Dendritic cell treated with granulocyte-macrophage colony-stimulating factor and Interleukin-4, amounts not matched to agents 40 ng/mL and 50 ng/mL, for 4 days (primary cell): Measurements from ENCODE around the gene SPATA31D4.
"Not testable (repeated sequence)": the region's sequence is repeated elsewhere in the genome, so short reads cannot be mapped to it uniquely, and the experiment has no call there.

Experiments
- H3K27ac Mint-ChIP-seq: one replicate; pipeline ENCODE4 v1.8.0; 2022; ENCODE audit warnings: mild to moderate bottlenecking, mixed read lengths
- H3K27me3 Mint-ChIP-seq: one replicate; pipeline ENCODE4 v1.8.0; 2022; ENCODE audit warnings: mild to moderate bottlenecking, mixed read lengths
- H3K36me3 Mint-ChIP-seq: one replicate; pipeline ENCODE4 v1.8.0; 2022; ENCODE audit warnings: low read depth, mixed read lengths
- H3K4me1 Mint-ChIP-seq: one replicate; pipeline ENCODE4 v1.8.0; 2022; ENCODE audit warnings: low read depth, mixed read lengths
- H3K4me3 Mint-ChIP-seq: one replicate; pipeline ENCODE4 v1.8.0; 2022; ENCODE audit warnings: mild to moderate bottlenecking, moderate library complexity, mixed read lengths
- H3K9me3 Mint-ChIP-seq: one replicate; pipeline ENCODE4 v1.8.0; 2022; ENCODE audit warnings: mixed read lengths
- intact Hi-C: fragments of 100-400 bp; cut with micrococcal nuclease; formaldehyde crosslinking; loops from one replicate; pipeline ENCODE4 v1.15.0; 2022

Gene SPATA31D4

GRCh38 chr9:81928305-81928704 is at the start of gene SPATA31D4:
Gene SPATA31D4, plus strand, starts transcription at chr9:81928428. Its CDS starts 86 bp downstream, at chr9:81928514.
- H3K36me3 Mint-ChIP-seq, H3K27ac Mint-ChIP-seq: not testable (repeated sequence)

DNA sequence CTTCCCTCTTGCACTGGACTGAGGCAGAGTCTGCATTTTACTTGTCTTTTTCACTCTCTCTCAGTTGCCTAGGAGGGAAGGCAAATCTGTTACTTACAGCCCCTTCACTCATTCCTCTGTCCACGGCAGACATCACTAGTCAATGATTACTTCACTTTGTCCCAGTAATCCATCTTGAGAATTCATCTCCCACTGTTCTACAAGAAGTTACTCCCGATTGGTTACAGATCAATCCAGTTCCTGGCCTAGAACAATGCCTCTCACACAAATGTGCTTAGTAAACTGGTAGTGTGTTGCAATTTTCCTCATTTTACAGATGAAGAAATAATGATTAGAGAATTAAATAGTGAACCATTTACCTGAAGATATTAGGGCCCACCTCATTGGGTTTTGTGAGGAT is 49.7 kb upstream of the SPATA31D4 start:
- Mint-ChIP-seq H3K9me3 (peaks cover 9% of the 10 kb centered on the region), H3K4me3 (no peak overlapping the region), H3K36me3 (no peaks in the 10 kb centered on the region), H3K4me1 (peaks cover 6% of the 10 kb centered on the region), H3K27me3 (no peaks in the 10 kb centered on the region), H3K27ac (no peak overlapping the region)
- intact Hi-C loops = no loop called here

More at GRCh38 chr9:81928305-81928704, at the start of gene SPATA31D4:
- H3K4me1 Mint-ChIP-seq, H3K4me3 Mint-ChIP-seq, intact Hi-C loops, H3K27me3 Mint-ChIP-seq, H3K9me3 Mint-ChIP-seq: not testable (repeated sequence)

DNA sequence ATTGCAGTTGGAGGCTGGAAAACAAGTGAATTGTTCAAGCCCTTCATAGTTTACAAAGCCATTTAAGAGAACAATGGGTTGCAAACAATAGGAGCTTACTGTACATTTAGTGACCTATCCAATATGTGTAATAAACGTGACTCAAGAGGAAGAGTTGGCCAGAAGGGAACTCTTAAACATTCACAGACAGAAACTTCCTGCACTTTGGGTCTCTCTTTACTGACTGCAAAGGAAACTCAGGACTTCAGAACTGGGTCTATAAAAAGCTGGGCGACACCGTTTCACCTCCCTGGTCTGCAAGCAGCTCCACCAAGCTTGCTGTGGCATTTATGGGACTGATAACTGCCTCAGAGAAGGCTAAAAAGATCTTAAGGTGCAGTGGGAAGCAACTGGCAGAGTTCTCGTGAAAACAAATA is 48.7 kb upstream of the SPATA31D4 start:
- no peaks in the 10 kb centered on the region for H3K27me3 Mint-ChIP-seq
- no peak overlapping the region for H3K4me3 Mint-ChIP-seq
- H3K4me1 Mint-ChIP-seq = peaks cover 6% of the 10 kb centered on the region
- H3K36me3 Mint-ChIP-seq = no peaks in the 10 kb centered on the region
- no peak overlapping the region for H3K27ac Mint-ChIP-seq
- H3K9me3 Mint-ChIP-seq = peaks cover 6% of the 10 kb centered on the region
- intact Hi-C loops = no loop called here

GRCh38 chr9:81885602-81886001 is 42.6 kb upstream of the SPATA31D4 start:
- Mint-ChIP-seq H3K27me3 (no peaks in the 10 kb centered on the region), H3K36me3 (no peaks in the 10 kb centered on the region), H3K9me3 (no peaks in the 10 kb centered on the region), H3K27ac (no peak overlapping the region), H3K4me3 (no peak overlapping the region), H3K4me1 (no peaks in the 10 kb centered on the region)
- intact Hi-C loops = no loop called here

DNA sequence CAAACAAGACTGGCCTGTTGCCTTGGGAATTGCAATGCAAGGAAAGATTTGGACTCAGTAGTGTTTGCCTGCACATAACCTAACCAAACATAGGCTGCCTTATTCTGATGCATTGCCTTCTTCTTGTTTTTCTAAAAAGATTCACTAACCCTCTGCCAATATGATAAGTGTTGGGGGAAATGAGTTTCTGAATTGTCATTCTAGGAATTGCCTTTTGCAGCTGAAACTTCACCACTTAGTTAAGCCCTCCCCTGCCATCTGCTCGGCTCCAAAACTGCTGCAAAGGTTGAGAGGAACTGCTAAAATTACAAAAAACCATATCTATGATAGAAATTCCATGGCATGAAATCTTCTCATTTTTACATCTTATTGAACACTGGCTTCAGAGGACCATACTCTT is 41.6 kb upstream of the SPATA31D4 start:
- Mint-ChIP-seq H3K4me1 (no peaks in the 10 kb centered on the region), H3K36me3 (no peaks in the 10 kb centered on the region), H3K4me3 (no peak overlapping the region), H3K27me3 (no peaks in the 10 kb centered on the region), H3K9me3 (no peaks in the 10 kb centered on the region), H3K27ac (no peak overlapping the region)
- intact Hi-C loops = no loop called here

DNA sequence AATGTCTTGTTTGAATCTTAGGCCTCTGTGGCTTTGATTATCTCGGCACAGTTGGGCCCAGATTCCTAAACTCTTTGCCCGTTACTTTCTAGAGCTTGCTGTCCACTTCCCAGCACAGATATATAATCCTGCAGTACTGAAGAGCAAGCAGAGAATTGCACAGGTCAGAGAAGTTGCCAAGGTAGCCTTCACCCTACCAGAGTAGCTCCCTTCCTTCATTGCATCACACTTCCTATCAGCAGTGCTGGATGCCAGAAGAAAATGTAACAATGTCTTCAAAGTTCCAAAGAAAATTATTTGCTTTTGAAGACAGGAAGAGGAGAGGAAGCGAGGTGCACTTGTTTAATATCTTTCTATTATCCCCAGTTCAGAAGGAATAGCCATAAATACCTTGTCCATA is 38.1 kb upstream of the SPATA31D4 start:
- no peak overlapping the region for H3K4me3 Mint-ChIP-seq
- no peaks in the 10 kb centered on the region for H3K27me3 Mint-ChIP-seq
- intact Hi-C loops = no loop called here
- H3K4me1 Mint-ChIP-seq = no peaks in the 10 kb centered on the region
- peaks cover 1% of the 10 kb centered on the region for H3K9me3 Mint-ChIP-seq
- H3K27ac Mint-ChIP-seq = no peak overlapping the region
- no peaks in the 10 kb centered on the region for H3K36me3 Mint-ChIP-seq

- intact Hi-C loops = no loop called here
- peaks cover 14% of the 10 kb centered on the region for H3K9me3 Mint-ChIP-seq
- H3K4me3 Mint-ChIP-seq = no peak overlapping the region
- H3K36me3 Mint-ChIP-seq = no peaks in the 10 kb centered on the region
- H3K27me3 Mint-ChIP-seq = no peaks in the 10 kb centered on the region
- H3K27ac Mint-ChIP-seq = no peak overlapping the region
- no peaks in the 10 kb centered on the region for H3K4me1 Mint-ChIP-seq
Observed at GRCh38 chr9:81892440-81892839, 35.8 kb upstream of the SPATA31D4 start.

GRCh38 chr9:81893929-81894328 is 34.3 kb upstream of the SPATA31D4 start:
- no peaks in the 10 kb centered on the region for H3K27me3 Mint-ChIP-seq
- intact Hi-C loops = no loop called here
- no peaks in the 10 kb centered on the region for H3K4me1 Mint-ChIP-seq
- no peak overlapping the region for H3K27ac Mint-ChIP-seq
- no peaks in the 10 kb centered on the region for H3K36me3 Mint-ChIP-seq
- no peak overlapping the region for H3K4me3 Mint-ChIP-seq
- peaks cover 14% of the 10 kb centered on the region for H3K9me3 Mint-ChIP-seq

- Mint-ChIP-seq H3K4me3 (no peak overlapping the region), H3K36me3 (no peaks in the 10 kb centered on the region), H3K27me3 (no peaks in the 10 kb centered on the region), H3K27ac (no peak overlapping the region), H3K4me1 (no peaks in the 10 kb centered on the region), H3K9me3 (peaks cover 14% of the 10 kb centered on the region)
- intact Hi-C loops = no loop called here
Observed at GRCh38 chr9:81894891-81895290, 33.3 kb upstream of the SPATA31D4 start.

- intact Hi-C loops = no loop called here
- H3K4me1 Mint-ChIP-seq = no peaks in the 10 kb centered on the region
- H3K9me3 Mint-ChIP-seq = peaks cover 14% of the 10 kb centered on the region
- no peak overlapping the region for H3K27ac Mint-ChIP-seq
- no peak overlapping the region for H3K4me3 Mint-ChIP-seq
- no peaks in the 10 kb centered on the region for H3K27me3 Mint-ChIP-seq
- no peaks in the 10 kb centered on the region for H3K36me3 Mint-ChIP-seq
Observed at GRCh38 chr9:81896070-81896469, 32.2 kb upstream of the SPATA31D4 start.

- Mint-ChIP-seq H3K27ac (no peak overlapping the region), H3K36me3 (no peaks in the 10 kb centered on the region), H3K4me1 (no peaks in the 10 kb centered on the region), H3K27me3 (no peaks in the 10 kb centered on the region), H3K4me3 (no peak overlapping the region), H3K9me3 (peaks cover 14% of the 10 kb centered on the region)
- intact Hi-C loops = no loop called here
Observed at GRCh38 chr9:81898851-81899250, 29.4 kb upstream of the SPATA31D4 start.

GRCh38 chr9:81902196-81902595 is 26.0 kb upstream of the SPATA31D4 start:
- intact Hi-C loops = no loop called here
- Mint-ChIP-seq H3K27ac (no peak overlapping the region), H3K4me3 (no peak overlapping the region), H3K9me3 (peaks cover 9% of the 10 kb centered on the region), H3K27me3 (no peaks in the 10 kb centered on the region), H3K4me1 (no peaks in the 10 kb centered on the region), H3K36me3 (no peaks in the 10 kb centered on the region)

DNA sequence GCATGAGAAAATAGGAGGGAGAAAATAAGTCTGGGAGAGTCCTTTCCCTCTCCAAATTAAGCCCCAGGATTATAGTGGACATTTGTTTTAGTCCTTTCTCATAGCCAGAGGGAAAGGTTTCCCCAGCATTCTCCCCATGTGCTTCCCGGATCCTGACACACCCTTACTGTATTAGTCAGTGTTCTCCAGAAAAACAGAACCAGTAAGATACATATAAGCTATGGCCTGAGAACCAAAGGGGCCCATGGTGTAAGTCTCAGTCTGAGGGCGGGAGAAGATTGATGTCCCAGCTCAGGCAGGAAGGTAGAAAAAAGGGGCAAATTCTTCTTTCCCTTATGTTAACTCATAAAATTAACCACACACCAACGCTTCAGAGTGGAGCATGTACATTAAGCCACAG is 25.6 kb upstream of the SPATA31D4 start:
- H3K4me1 Mint-ChIP-seq = no peaks in the 10 kb centered on the region
- H3K4me3 Mint-ChIP-seq = no peak overlapping the region
- no peak overlapping the region for H3K27ac Mint-ChIP-seq
- H3K9me3 Mint-ChIP-seq = peaks cover 9% of the 10 kb centered on the region
- intact Hi-C loops = no loop called here
- no peaks in the 10 kb centered on the region for H3K27me3 Mint-ChIP-seq
- no peaks in the 10 kb centered on the region for H3K36me3 Mint-ChIP-seq

GRCh38 chr9:81906671-81907070 is 21.6 kb upstream of the SPATA31D4 start:
- H3K4me3 Mint-ChIP-seq = no peak overlapping the region
- intact Hi-C loops = no loop called here

DNA sequence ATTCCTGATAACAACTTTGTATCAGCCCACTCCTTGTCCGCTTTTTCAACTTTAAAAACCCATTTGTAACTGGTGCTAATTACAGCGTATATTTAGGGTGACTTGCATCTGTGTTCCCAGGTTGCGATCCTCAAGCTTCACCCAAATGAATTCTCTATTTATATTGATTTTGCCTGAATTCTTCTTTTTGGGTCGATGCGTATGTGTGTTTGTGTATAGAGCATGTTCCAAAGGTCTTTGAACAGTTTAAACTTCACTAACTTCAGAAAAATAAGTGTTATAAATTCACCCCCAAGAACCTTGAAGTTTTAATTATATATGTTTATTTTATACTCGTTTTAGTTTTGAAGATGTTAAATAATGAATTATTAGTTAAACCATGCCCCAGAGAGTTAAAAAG is 16.1 kb upstream of the SPATA31D4 start:
- Mint-ChIP-seq H3K36me3 (no peaks in the 10 kb centered on the region), H3K9me3 (peaks cover 22% of the 10 kb centered on the region), H3K4me3 (no peak overlapping the region), H3K27me3 (no peaks in the 10 kb centered on the region), H3K27ac (no peak overlapping the region), H3K4me1 (no peaks in the 10 kb centered on the region)
- intact Hi-C loops = no loop called here

More at GRCh38 chr9:81906671-81907070, 21.6 kb upstream of the SPATA31D4 start:
- Mint-ChIP-seq H3K27me3 (no peaks in the 10 kb centered on the region), H3K4me1 (no peaks in the 10 kb centered on the region), H3K27ac (no peak overlapping the region), H3K36me3 (no peaks in the 10 kb centered on the region), H3K9me3 (peaks cover 9% of the 10 kb centered on the region)
